ENCODE measurements around the gene MALT1. TPM values are rescaled to one million over a fixed set of nuclear protein-coding genes. Genes with fewer than 3 reads are reported as not detected.

MALT1 gene
- total RNA-seq, 2 experiments from 2014 or later, result 14.4 to 18.5 TPM

- ChIA-PET CTCF (ENCODE audit: unreplicated experiment) (no interaction called here), POLR2A (no interaction called here)
- no peak overlapping the region for H3K4me3 ChIP-seq (ENCODE audit: low read depth, low read length, poor library complexity, severe bottlenecking)
- H3K36me3 ChIP-seq (ENCODE audit: insufficient read depth, low read length), result no peaks in the 10 kb centered on the region
- no peak overlapping the region for H2AFZ ChIP-seq (ENCODE audit: low read length)
- H4K20me1 ChIP-seq (ENCODE audit: insufficient read depth, low read length), result no peaks in the 10 kb centered on the region
- no peaks in the 10 kb centered on the region for H3K79me2 ChIP-seq (ENCODE audit: insufficient read depth, low read depth, low read length)
- BruUV-seq (replicated peaks), result no TSS peak
- no peaks in the 10 kb centered on the region for H3K9me2 ChIP-seq (ENCODE audit: insufficient read depth, low read length)
- intact Hi-C loops (cut with micrococcal nuclease; ENCODE audit: unreplicated experiment), result no loop called here
- no peaks in the 10 kb centered on the region for H3K9me3 ChIP-seq (ENCODE audit: low read length)
- TF ChIP-seq CTCF (conservative IDR thresholded peaks at IDR 0.05; ENCODE audit: low read length) (no peak), EZH2phosphoT487 (IDR thresholded peaks at IDR 0.05; ENCODE audit: borderline replicate concordance, low read depth, low read length) (no peak)
- no peak for DNase-seq (ENCODE audit: low spot score)
- peaks cover 28% of the 10 kb centered on the region for H3K4me1 ChIP-seq (ENCODE audit: insufficient read depth, low read length, poor library complexity, severe bottlenecking)
- no peak overlapping the region for H3K27ac ChIP-seq (ENCODE audit: low read depth, low read length, poor library complexity, severe bottlenecking)
- H3K4me2 ChIP-seq (ENCODE audit: low read length), result no peak overlapping the region
These were observed 5.1 kb upstream of the MALT1 start for GRCh38 chr18:58666176-58666575.

GRCh38 chr18:58668211-58668610, 3.1 kb upstream of the MALT1 start:
- Histone ChIP-seq H3K4me2 (ENCODE audit: low read length) (no peak overlapping the region), H3K9me2 (ENCODE audit: insufficient read depth, low read length) (no peaks in the 10 kb centered on the region), H3K27ac (ENCODE audit: low read depth, low read length, poor library complexity, severe bottlenecking) (no peak overlapping the region), H3K4me1 (ENCODE audit: insufficient read depth, low read length, poor library complexity, severe bottlenecking) (peaks cover 17% of the 10 kb centered on the region), H3K9me3 (ENCODE audit: low read length) (no peaks in the 10 kb centered on the region), H3K79me2 (ENCODE audit: insufficient read depth, low read depth, low read length) (peaks cover 12% of the 10 kb centered on the region), H3K36me3 (ENCODE audit: insufficient read depth, low read length) (no peaks in the 10 kb centered on the region), H2AFZ (ENCODE audit: low read length) (no peak overlapping the region), H4K20me1 (ENCODE audit: insufficient read depth, low read length) (no peaks in the 10 kb centered on the region), H3K4me3 (ENCODE audit: low read depth, low read length, poor library complexity, severe bottlenecking) (no peak overlapping the region)
- ChIA-PET CTCF (ENCODE audit: unreplicated experiment) (no interaction called here), POLR2A (interaction anchor here (0.7 kb wide), 2 partner anchors 10 to 381 kb away, joined by 3 read pairs; no protein-coding TSS in a partner anchor)
- DNase-seq (ENCODE audit: low spot score), result no peak
- intact Hi-C loops (cut with micrococcal nuclease; ENCODE audit: unreplicated experiment), result no loop called here
- no TSS peak for BruUV-seq (replicated peaks)
- TF ChIP-seq CTCF (conservative IDR thresholded peaks at IDR 0.05; ENCODE audit: low read length), result no peak
- no peak for TF ChIP-seq EZH2phosphoT487 (IDR thresholded peaks at IDR 0.05; ENCODE audit: borderline replicate concordance, low read depth, low read length)

- H3K9me2 ChIP-seq (ENCODE audit: insufficient read depth, low read length), result no peaks in the 10 kb centered on the region
- no TSS peak for BruUV-seq (replicated peaks)
- H3K4me1 ChIP-seq (ENCODE audit: insufficient read depth, low read length, poor library complexity, severe bottlenecking), result peaks cover 17% of the 10 kb centered on the region
- no peak for DNase-seq (ENCODE audit: low spot score)
- TF ChIP-seq CTCF (conservative IDR thresholded peaks at IDR 0.05; ENCODE audit: low read length) (no peak), EZH2phosphoT487 (IDR thresholded peaks at IDR 0.05; ENCODE audit: borderline replicate concordance, low read depth, low read length) (no peak)
- no peak overlapping the region for H2AFZ ChIP-seq (ENCODE audit: low read length)
- CTCF ChIA-PET (ENCODE audit: unreplicated experiment), result no interaction called here
- no peak overlapping the region for H3K27ac ChIP-seq (ENCODE audit: low read depth, low read length, poor library complexity, severe bottlenecking)
- POLR2A ChIA-PET, result interaction anchor here (0.7 kb wide), 1 partner anchor 9 kb away, joined by 3 read pairs; no protein-coding TSS in a partner anchor
- peak overlapping the region; percentile 78; the same call in 1 of the 2 replicates for H3K4me2 ChIP-seq (ENCODE audit: low read length)
- no peaks in the 10 kb centered on the region for H3K36me3 ChIP-seq (ENCODE audit: insufficient read depth, low read length)
- intact Hi-C loops (cut with micrococcal nuclease; ENCODE audit: unreplicated experiment), result no loop called here
- H3K9me3 ChIP-seq (ENCODE audit: low read length), result no peaks in the 10 kb centered on the region
- H4K20me1 ChIP-seq (ENCODE audit: insufficient read depth, low read length), result no peaks in the 10 kb centered on the region
- peaks cover 16% of the 10 kb centered on the region for H3K79me2 ChIP-seq (ENCODE audit: insufficient read depth, low read depth, low read length)
- H3K4me3 ChIP-seq (ENCODE audit: low read depth, low read length, poor library complexity, severe bottlenecking), result no peak overlapping the region
These were observed 2.4 kb upstream of the MALT1 start for GRCh38 chr18:58668897-58669296.

Measured in OCI-LY7 (cell line).